Measurements from ENCODE around the gene ARHGEF19. TPM values are rescaled to one million over a fixed set of nuclear protein-coding genes. Genes with fewer than 3 reads are reported as not detected.
"Not testable (repeated sequence)": the region's sequence is repeated elsewhere in the genome, so short reads cannot be mapped to it uniquely, and the experiment has no call there.

ARHGEF19 gene
- total and polyA plus RNA-seq, 10 of the 15 experiments (the other 5 are each of a cell fraction or from before 2014, with no cell fraction given) = 0.15 to 2.9 (median 0.67) TPM; not detected in 1

GRCh38 chr1:16215240-16215639 is 2.8 kb upstream of the ARHGEF19 start:
- CTCF ChIA-PET; H3K4me3 ChIP-seq; BruUV-seq (replicated peaks); DNase-seq (ENCODE audit: low read depth, low spot score); ATAC-seq; H4K20me1 ChIP-seq (ENCODE audit: control insufficient read depth, insufficient read depth); H3K36me3 ChIP-seq (ENCODE audit: control insufficient read depth in 2 of 2, insufficient read depth in 2 of 2, low read length in 1 of 2); H2AFZ ChIP-seq (ENCODE audit: control insufficient read depth, low read depth, low read length); H3K4me1 ChIP-seq (ENCODE audit: control insufficient read depth, insufficient read depth, low read length); H3K27me3 ChIP-seq (replicated peaks in 1 of 2; ENCODE audit: control insufficient read depth in 2 of 2, insufficient read depth in 2 of 2, low read length in 1 of 2); FAIRE-seq; SMC1A ChIA-PET (ENCODE audit: uncharacterized antibody, unreplicated experiment); H3K9ac ChIP-seq (ENCODE audit: control insufficient read depth, insufficient read depth, low read length); H3K27ac ChIP-seq (ENCODE audit: control insufficient read depth, insufficient read depth); H3K79me2 ChIP-seq (ENCODE audit: control insufficient read depth, insufficient read depth, low read length); in situ Hi-C loops (cut with MboI); intact Hi-C loops (cut with micrococcal nuclease; ENCODE audit: unreplicated experiment); H3K9me3 ChIP-seq (replicated peaks; ENCODE audit: control insufficient read depth, insufficient read depth, low read length); H3K4me2 ChIP-seq (ENCODE audit: control insufficient read depth, insufficient read depth): not testable (repeated sequence)
- ChIA-PET RAD21 (ENCODE audit: unreplicated experiment) (interaction anchor here (0.6 kb wide), 1 partner anchor 16 kb away, joined by 3 read pairs; no protein-coding TSS in a partner anchor), POLR2A (interaction anchor here (0.7 kb wide), 1 partner anchor 9 kb away, joined by 6 read pairs; no protein-coding TSS in a partner anchor)
- WGBS (ENCODE audit: insufficient coverage, insufficient replicate concordance, low lambda C conversion rate, missing lambda C conversion rate) = 81% methylated on average over 14 of the region's 14 CpGs

GRCh38 chr1:16213544-16213943 is 1.1 kb upstream of the ARHGEF19 start:
- H3K4me2 ChIP-seq (ENCODE audit: control insufficient read depth, insufficient read depth); H4K20me1 ChIP-seq (ENCODE audit: control insufficient read depth, insufficient read depth); H3K4me3 ChIP-seq; intact Hi-C loops (cut with micrococcal nuclease; ENCODE audit: unreplicated experiment); POLR2A ChIA-PET; H3K27me3 ChIP-seq (replicated peaks in 1 of 2; ENCODE audit: control insufficient read depth in 2 of 2, insufficient read depth in 2 of 2, low read length in 1 of 2); RAD21 ChIA-PET (ENCODE audit: unreplicated experiment); H3K27ac ChIP-seq (ENCODE audit: control insufficient read depth, insufficient read depth); DNase-seq (ENCODE audit: low read depth, low spot score); BruUV-seq (replicated peaks); H3K36me3 ChIP-seq (ENCODE audit: control insufficient read depth in 2 of 2, insufficient read depth in 2 of 2, low read length in 1 of 2); H3K4me1 ChIP-seq (ENCODE audit: control insufficient read depth, insufficient read depth, low read length); H3K9ac ChIP-seq (ENCODE audit: control insufficient read depth, insufficient read depth, low read length); H3K79me2 ChIP-seq (ENCODE audit: control insufficient read depth, insufficient read depth, low read length); in situ Hi-C loops (cut with MboI); H2AFZ ChIP-seq (ENCODE audit: control insufficient read depth, low read depth, low read length); H3K9me3 ChIP-seq (replicated peaks; ENCODE audit: control insufficient read depth, insufficient read depth, low read length); FAIRE-seq; ATAC-seq; CTCF ChIA-PET: not testable (repeated sequence)
- 67% methylated on average over 3 of the region's 3 CpGs for WGBS (ENCODE audit: insufficient coverage, insufficient replicate concordance, low lambda C conversion rate, missing lambda C conversion rate)
- SMC1A ChIA-PET (ENCODE audit: uncharacterized antibody, unreplicated experiment) = interaction anchor here (1.0 kb wide), 1 partner anchor 31 kb away, joined by 3 read pairs; no protein-coding TSS in a partner anchor

Measured in GM12878 (cell line).